GM19238 (cell line): Measurements from ENCODE around the gene HRH1.
"Not testable (repeated sequence)": the region's sequence is repeated elsewhere in the genome, so short reads cannot be mapped to it uniquely, and the experiment has no call there.

Experiments used
- DNase-seq: peaks from one replicate; pipeline ENCODE4 v3.0.0; 2011; ENCODE audit warnings: low spot score; ENCODE audit not compliant: insufficient read length

Gene HRH1

DNA sequence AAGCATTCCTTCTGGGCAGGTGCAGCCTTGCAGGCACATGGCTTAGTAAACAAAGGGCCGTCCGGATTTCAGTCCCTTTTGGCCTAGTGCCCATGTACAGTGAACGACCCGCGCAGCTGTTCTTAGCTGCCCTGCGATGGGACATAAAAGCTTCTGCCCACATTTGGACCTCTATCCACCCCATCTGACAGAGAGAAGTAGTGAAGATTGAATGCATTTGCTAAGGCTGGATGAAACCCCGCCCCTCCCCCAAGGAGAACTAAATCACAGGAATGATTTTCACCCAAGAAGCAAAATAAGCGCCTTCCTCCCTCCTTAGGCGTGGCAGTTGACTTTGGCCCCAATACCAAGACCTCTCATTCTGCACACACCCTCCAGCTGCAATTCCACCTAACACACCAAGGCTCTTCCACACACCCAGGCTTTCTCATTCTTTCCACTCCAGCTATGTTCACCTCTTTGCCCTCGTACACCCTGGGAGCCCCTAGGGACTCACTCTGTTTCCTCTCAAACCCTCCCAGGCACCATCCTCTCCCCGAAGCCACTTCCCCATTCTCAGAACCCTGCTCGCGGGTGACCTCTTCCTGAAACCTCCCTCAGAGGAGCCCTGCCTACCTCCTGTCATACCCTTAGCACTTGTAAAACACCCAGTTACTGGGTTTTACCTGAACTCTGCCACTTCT lies 14.1 kb upstream of the HRH1 start:
- peak; percentile 75 for DNase-seq

DNA sequence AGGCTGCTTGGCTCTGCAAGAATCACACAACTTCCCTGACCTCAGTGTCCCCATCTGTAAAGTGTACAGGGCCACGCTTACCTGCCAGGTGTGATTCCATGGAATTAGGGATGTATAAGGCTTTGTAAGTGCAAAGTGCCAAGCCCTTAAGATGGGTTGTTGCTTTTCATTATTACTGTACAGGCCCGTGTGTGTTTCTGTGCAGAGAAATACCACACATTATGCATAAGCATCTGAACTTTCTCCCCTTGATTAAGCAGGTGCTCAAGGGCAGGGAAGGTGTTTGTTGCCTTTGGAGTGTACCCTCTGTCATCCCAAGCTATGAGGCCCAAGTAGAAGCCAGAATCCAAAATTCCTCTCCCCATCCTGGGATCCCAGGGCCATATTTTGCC lies 13.6 kb upstream of the HRH1 start:
- DNase-seq = no peak

DNA sequence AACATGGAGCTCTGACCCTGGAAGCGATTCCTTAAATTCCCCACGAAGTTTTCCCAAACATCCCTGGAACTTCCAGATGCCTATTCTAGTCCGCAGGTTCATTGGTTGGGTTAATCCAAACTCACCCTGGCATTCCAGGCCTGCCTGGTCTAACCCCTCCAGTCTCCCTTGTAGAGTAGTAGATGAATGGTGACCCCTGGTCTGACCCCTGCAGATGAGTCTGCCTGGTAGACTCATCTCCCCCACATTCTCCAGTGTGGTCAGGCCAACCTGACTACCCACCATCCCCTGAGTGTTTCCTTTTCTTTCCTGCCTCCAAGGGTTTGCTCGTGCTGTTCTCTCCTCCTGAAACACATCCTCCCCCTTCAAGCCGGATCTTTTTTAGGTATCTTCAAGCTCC lies 10.8 kb upstream of the HRH1 start:
- DNase-seq = no peak

DNA sequence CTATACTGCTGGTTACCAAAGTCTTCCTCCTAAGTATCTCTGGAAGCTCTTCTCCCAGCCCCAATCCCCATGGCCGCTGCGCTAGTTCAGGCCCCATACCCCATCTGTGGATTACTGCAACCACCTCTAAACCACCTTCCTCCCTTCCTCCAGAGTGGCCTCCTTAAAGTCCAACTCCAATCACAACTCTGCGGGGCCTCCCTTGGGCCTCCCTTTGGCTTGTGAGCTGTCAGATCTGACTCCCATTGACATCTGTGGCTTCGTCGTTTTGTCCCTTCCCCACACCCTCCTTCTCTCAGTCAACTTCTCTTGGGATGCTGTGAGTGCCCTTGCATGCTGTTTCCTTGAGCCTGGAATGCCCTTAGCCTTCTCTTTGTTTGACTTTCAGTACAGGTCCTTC lies 9.3 kb upstream of the HRH1 start:
- DNase-seq = no peak

DNA sequence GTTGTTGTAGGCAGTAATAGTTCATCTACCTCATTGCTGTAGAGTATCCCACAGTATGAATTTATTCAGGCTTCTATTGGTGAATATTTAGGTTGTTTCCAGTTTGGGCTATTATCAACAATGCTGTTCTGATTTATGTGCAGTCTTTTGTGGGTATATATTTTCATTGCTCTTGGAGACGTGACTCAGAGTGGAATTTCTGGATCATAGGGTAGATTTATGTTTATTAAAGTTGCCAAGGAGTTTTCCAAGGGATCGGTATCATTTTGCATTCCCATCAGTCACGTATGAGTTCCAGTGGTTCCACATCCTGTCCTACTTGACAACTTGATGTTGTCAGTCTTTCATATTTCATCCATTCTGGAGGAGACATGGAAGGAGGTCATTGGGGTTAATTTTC lies 8.4 kb upstream of the HRH1 start:
- no peak for DNase-seq

DNA sequence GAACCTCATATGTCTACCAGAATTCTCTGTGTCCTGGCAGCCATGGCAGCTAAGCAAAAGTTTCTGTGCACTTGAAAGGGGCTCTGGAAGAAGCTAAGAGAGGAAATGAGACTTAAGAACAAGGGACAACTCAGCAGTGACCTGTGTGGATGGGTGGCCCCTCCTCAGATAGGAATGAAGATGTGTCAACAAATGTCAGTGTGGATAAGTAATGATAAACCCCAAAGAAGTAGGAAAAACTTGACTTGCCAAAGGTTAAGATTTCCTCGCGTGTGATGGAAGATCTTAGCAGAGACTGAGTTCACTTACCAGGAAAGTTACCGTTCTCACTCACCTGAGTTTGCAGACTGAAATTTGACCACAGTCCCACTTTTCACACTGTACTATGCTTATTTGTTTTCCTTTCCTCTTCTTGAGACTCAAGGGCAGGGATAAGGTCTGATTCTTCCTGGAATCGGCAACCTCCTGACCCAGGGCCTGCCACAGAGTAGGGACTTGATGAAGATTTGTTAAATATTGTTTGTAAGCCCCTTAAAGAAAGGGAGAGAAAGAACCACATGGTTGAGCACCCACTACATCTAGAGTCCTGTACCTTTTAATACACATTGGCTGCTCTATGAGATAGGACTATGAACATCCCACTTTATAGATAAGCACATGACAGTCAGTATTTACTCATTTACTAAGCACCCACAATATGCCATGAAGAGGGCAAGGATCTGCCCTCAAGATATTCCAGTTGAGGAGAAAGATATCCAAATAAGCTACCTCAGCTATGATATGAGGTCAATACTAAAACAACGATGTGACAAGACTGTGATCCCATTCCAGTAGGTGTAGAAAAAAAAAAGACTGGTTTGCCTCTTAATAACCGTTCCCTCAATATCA lies 7.3 kb upstream of the HRH1 start:
- DNase-seq = no peak

DNA sequence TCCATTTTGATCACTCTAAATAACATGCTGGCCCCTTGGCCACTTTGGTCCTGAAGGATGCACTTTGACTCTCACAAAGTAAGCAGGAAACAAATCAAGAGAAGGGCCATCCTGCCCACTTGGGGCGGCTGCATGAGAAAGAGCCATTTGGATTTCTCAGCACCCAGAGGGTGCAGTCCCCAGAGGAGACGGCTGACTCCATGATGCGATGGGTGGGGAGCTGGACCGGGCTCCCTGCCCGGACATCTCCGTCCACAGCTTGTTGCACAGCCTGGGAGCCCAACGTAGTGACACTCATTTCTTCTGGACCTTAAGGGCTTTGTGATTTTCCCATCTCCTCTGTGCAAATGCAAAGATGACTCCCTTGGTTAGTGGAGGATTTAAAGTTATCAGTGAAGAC lies 4.0 kb upstream of the HRH1 start:
- DNase-seq = no peak

DNA sequence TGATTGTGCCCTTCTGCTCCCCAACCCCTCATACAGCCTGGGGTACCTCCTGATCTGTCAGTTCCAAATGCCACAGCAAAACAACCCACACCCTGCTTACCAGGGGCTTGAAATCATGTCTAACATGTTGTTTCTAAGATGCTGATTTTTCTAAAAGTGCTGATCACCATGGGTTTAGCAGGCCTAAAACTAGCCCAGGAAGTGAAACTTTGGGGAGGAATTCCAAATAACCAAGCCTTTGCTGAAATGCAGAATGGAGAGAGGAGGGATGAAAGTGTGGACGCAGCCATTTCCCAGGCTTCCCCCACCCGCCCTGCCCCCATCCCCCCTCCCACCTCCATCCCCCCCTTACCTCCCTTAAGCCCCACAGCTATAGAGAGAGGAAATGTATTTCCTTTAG lies 2.0 kb upstream of the HRH1 start:
- no peak for DNase-seq

DNA sequence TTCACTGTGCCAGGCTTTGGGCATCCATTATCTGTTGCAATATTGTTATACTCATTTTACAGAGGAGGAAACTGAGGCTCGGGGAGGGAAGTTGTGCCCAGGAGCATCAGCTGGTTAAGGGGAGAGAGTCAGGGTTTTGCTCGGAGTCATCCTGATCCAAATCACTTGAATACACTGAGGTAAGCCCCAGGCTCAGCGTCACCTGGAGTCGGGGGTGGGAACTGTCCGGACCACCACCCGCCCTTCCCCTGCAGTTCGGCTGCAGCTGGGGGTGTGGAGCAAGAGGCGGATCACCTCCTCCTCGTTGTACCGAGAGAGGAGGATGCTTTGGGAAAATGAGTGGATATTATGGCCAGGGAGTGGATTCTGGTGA lies 646 bp downstream of the HRH1 start:
- no peak for DNase-seq

DNA sequence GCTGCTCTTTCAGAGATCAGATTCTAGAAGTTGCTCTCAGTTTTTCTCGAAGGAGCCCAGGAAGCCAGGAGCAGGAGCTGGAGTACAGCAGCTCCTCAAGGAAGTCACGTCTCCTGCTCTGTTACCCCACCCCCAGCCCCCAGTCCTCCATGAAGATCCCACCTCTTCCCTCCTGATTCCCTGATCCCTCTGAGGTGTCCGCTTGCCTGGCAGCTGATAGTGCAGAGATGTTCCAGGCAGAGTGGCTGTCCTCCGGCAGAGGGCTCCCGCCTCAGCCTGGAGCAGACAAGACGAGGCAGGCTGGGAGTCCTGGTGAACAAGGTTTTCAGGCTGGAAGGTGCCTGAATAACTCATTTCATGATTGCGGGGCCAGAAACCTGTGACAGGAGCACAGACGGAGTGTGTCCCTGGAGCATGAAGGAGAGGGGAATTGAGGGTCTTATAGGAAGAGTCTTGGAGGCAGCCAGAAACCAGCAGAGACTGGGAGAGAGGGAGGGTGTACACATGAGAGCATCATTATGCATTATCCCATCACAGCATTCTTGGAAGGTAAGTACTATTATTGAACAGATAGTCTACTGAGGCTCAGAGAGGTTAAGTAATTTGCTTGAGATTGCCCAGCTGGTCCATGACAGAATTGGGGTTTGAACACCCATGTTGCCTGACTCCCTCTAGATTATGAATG lies 1.2 kb downstream of the HRH1 start:
- no peak for DNase-seq

DNA sequence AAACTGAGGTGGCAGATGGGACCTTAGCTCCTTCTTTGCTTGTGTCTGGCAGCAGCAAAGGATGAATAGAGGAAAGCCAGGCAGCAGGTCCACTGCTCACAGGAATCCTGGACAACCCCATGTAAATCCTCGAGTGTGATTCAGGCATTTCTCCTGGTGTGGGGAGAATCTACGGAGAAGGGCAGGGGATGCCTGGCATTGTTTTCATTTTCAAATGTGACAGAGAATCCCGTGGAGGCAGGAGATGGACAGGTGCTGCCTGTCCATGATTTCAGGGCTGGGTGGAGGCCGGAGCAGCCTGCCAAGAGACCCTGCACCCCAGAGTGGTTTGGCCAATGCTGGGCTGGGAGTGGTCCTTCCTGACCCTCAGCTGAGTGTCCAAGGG lies 1.7 kb downstream of the HRH1 start:
- no peak for DNase-seq

DNA sequence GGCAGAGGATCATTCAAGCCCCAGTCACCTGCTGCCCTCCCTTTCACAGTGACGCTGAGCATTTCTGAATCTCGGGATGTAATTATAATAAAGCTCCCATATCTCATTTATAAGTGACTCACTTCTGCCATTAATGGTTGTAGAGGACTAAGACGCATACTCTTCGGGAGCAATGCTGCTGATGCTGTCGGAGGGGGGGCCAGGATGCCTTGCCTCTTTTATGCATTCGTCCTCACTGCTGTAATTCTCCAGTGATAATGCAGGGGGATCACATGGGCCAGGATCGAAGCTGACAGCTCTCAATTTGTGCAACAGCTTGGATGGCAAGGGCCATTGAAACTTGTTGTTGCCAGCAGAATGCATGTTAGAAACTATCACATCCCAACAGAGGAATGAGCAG lies 3.1 kb downstream of the HRH1 start:
- no peak for DNase-seq

DNA sequence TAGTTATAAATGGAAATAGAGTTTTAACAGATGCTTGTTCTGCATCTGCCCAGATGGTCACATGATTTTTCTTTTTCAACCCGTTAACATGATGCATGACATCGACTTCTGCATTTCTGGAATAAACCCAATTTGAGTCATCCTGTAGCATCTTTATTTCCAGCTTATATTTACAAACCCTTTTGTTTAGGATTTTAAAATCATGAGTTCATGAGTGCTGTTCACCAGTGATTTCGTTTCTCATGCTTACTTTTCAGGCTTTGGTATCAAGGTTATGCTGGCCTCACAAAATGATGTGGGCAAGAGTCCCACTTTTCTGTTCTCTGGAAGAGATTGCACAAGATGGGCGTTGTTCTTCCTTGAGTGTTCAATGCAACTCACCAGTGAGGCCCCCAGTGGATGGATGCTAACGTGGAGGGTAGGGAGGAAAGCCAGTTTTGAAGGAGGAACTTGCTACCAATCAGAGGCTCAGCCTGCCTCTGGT lies 5.2 kb downstream of the HRH1 start:
- DNase-seq = no peak

DNA sequence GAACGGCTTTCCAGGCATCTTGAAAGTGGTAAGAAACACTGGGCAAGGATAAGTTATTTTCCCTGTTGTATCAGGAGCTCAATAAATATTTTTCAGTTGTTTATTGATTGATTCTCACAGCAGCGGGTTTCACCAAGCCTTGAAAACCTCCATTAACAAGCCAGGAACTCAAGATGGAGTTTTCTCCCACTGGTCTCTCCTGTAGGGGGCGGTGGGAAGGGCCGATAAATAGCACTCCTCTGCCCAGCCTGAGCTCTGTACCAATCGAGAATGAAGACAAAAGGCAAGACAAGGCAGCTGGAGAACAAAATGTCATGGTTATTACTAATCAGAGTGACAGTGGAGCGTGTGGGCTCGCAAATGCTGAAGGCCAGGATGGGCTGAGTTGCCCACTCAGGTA lies 7.4 kb downstream of the HRH1 start:
- no peak for DNase-seq

DNA sequence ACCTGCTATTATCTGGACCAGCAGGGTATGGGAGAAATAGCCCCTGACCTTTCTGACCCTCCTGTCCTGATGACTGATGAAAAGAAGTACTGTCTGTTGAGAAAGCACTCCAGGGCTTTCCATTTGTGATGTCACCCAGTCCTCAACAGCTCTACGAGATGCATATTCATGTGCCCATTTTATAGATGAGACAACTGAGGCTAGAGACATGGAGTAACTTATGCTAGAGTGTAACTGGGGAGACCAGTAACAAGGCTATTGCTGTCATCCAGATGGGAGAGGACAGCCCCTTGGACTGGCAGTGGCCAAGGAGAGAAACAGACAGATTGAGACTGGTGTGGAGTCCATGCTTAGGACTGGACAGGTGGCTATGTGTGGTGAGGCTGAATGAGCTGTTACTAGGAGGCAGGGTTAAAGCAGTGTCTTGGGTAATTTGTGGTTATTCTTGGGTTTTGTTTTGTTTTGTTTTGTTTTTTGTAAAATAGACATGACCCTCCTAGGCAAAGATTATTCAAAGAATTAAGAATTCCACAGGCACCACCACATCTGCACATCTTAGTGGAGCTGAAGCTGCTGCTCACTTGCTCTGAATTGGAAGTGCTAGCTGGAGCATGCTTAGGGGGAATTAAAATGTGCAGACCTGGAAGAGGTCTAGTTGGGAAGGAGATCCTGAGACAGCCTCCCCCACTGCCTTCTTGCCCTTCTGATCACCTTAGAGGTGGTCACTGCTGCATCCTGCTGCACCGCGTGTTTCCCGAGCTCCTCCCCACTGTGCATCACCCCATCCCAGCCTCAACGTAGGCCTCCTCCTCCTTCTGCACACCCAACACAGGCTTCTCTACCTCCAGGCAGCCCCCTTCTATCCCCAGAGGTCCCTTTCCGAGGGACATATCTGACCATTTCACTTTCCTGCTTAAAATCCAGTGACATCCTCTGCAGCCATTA lies 8.4 kb downstream of the HRH1 start:
- DNase-seq = no peak

DNA sequence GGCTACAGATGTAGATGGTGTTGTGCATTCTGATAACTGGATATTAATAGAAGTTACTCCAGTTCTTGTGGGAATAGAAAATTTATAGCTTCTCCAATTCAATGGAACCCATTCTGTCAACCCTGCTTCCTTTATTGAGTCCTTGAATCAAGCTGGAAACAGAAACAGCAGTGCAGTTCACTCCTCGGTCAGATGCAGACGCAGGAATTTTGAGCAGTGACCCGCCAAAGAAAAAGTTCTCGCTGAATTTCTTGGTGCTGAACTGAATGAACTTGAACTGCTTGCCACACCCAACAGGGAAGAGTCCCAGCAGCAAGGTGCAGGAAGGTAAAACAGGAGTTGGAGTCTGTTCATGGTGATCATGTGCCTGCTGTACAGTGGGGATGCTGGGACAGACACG lies 10.3 kb downstream of the HRH1 start:
- no peak for DNase-seq

DNA sequence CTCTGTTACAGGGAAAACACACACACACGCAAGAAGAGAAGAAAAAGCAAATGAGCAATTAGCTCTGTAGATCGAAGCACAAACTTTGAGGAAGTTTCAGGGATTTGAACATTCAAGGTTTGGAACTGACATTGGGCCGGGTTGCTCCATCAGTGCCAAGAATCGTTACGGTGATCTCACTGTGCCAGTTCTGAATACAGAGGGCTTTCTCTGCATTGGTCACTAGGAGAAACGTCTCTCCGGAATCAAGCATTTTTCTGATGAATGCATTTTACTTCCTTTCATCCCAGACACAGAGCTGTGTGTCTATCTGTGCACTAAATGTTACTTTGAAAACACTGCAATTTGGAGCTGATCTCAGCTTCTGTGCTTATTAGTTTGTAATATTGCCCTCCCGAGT lies 11.2 kb downstream of the HRH1 start:
- no peak for DNase-seq

DNA sequence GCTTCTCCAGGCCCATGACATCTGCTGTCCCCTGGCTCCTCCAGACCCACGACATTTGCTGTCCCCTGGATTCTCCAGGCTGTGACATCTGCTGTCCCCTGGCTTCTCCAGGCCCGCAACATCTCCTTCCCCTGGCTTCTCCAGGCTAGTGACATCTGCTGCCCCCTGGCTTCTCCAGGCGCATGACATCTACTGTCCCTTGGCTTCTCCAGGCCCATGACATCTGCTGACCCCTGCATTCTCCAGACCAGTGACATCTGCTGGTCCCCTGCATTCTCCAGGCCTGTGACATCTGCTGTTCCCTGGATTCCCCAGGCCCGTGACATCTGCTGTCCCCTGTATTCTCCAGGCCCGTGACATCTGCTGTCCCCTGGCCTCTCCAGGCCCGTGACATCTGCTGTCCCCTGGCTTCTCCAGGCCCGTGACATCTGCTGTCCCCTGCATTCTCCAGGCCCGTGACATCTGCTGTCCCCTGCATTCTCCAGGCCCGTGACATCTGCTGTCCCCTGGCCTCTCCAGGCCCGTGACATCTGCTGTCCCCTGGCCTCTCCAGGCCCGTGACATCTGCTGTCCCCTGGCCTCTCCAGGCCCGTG lies 12.6 kb downstream of the HRH1 start:
- DNase-seq = not testable (repeated sequence)

DNA sequence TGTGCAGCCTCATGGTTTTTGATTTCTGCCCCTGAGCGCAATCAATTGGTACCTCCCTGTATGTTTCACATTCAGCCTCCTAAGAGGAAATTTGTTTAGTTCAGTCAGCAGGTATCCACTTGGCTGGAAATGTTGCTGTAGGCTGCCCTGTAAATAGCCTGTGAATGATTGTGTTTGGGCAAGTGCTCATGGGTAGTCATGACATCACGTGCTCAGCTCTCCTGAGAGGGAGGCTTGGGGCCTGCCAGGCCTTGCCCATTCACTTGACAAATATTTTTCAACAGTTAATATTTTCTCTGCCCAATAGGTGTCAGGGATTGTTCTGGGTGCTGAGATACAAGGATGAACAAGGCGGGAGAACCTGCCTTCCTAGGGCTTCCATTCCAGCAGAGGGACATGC lies 13.3 kb downstream of the HRH1 start:
- DNase-seq = no peak

DNA sequence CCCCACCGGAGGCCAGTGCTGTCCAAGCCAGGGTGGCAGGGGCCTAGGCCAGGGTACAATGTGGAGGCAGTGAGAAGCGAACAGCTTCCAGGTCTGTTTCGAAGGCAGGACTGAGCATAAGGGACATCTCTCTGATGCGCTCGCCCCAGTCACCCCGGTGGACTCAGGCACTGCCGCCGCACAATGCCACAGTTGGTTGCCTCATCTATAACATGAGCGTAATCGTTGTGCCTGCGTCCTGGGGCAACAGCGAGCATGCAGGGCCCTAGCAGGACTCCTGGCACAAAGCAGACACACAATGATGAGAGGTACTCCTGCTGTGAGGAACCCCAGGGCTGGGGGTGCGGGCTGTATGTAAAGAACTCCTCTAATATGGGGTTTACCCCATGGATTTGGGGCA lies 14.1 kb downstream of the HRH1 start:
- DNase-seq = no peak
